Stimulated activated effector memory CD8-positive, alpha-beta T cell treated with anti-CD3 and anti-CD28 coated beads, Interleukin-12 subunit alpha, Interleukin-12 subunit beta, amount 100 ng/mL, for 72 hours (primary cell): Measurements from ENCODE around the gene SLC6A5.
"Not testable (repeated sequence)": the region's sequence is repeated elsewhere in the genome, so short reads cannot be mapped to it uniquely, and the experiment has no call there.

Experiments used
- ATAC-seq: fragments of 150-1000 bp; cut with Tn5 transposase; 2 replicates; pipeline ENCODE4 v1.10.0; 2021
- DNase-seq, 2 donors: peaks; one replicate each; pipeline ENCODE4 v3.0.0; 2021 to 2022; ENCODE audit warnings: low spot score in 2 of 2
- H3K27ac Mint-ChIP-seq: one replicate; pipeline ENCODE4 v1.8.0; 2022; ENCODE audit warnings: mild to moderate bottlenecking, mixed read lengths
- H3K36me3 Mint-ChIP-seq: one replicate; pipeline ENCODE4 v1.8.0; 2022; ENCODE audit warnings: mild to moderate bottlenecking, mixed read lengths
- H3K4me1 Mint-ChIP-seq: one replicate; pipeline ENCODE4 v1.8.0; 2022; ENCODE audit warnings: mixed read lengths
- H3K4me3 Mint-ChIP-seq: one replicate; pipeline ENCODE4 v1.8.0; 2022; ENCODE audit warnings: mild to moderate bottlenecking, mixed read lengths
- H3K9me3 Mint-ChIP-seq: one replicate; pipeline ENCODE4 v1.8.0; 2022; ENCODE audit warnings: mixed read lengths

Gene SLC6A5

DNA sequence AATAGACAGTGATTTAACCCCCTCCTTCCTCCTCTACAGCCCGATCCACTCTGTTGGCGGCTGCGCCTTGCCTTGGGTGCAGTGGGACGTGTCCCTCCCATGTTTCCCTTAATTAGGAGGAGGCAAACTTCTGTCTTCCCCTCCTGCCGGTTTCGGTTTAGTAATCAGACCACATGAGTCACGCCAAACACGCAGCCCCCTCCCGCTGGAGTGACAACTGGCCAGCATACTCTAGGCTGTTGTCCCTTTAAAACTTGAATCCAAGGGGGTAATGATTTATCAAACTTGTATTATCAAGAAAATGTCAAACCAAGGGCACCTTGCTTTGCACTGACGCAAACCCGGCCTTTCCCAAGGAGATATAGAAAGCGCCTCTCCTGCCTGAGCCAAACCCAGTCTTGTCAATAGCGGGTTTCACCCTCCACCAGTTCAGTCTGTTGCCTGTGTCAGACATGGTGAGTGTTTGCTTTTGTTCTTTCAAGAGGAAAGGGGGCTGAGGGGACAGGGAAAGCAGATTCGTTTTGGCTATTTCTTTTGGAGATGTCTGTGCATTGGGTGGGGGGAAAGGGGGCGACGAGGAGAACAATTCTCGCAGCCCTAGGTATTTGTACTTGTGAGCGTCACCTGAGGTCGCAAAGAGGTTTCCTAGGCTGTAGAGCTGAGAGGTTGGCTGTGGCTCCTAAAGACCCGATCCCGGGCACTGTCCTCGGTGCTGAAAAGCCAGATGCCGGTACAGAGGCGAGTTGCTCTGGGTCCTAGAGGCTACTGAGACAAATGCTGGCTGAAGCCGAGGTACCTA, at the start of gene SLC6A5:
Gene SLC6A5, plus strand, starts transcription at position 388 of the 799 bp plus-strand sequence. Its CDS starts 65 bp downstream, at position 453.
- H3K36me3 Mint-ChIP-seq = no peaks in the 10 kb centered on the region
- ATAC-seq (no peak), DNase-seq (no peak)
- peaks cover 6% of the 10 kb centered on the region for H3K9me3 Mint-ChIP-seq
- H3K4me1 Mint-ChIP-seq = peaks cover 4% of the 10 kb centered on the region
- no peak within 1 kb of the TSS for H3K4me3 Mint-ChIP-seq
- no peak within 1 kb of the TSS for H3K27ac Mint-ChIP-seq

DNA sequence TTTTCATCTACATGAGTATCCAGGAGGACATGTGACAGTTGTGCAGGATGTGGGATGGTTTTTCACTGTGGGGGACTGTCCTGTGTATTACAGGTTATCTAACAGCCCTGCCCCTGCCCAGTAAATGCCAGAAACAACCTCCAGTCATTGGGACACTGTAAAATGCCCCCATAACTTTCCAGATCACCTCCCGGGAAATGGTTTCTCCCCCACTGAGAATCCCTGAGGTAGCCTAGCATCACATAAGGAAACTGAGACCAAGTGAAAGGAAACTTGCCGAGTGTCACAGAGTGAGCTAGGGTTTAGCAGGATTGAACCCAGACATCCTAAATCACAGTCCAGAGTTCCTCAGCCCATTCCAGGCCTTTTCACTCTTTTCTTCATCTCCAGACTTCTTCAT, 48.3 kb upstream of the SLC6A5 start:
- no peak for ATAC-seq
- Mint-ChIP-seq H3K4me3 (no peak overlapping the region), H3K4me1 (peaks cover under 1% of the 10 kb centered on the region), H3K36me3 (no peaks in the 10 kb centered on the region), H3K27ac (no peak overlapping the region), H3K9me3 (no peaks in the 10 kb centered on the region)
- DNase-seq = no peak

DNA sequence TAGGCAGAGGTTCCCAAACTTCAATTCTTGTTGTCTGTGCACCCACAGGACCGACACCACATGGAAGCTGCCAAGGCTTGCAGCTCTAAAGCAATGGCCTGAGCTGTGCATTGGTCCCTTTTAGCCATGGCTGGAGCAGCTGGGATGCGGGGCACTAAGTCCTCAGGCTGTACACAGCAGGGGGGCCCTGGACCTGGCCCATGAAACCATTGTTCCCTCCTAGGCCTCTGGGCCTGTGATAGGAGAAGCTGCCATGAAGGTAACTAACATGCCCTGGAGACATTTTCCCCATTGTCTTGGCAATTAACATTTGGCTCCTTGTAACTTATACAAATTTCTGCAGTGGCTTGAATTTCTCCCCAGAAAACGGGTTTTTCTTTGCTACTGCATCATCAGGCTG, 43.6 kb upstream of the SLC6A5 start:
- Mint-ChIP-seq H3K9me3 (no peaks in the 10 kb centered on the region), H3K36me3 (no peaks in the 10 kb centered on the region), H3K4me1 (no peaks in the 10 kb centered on the region), H3K4me3 (no peak overlapping the region), H3K27ac (no peak overlapping the region)
- DNase-seq (no peak), ATAC-seq (no peak)

DNA sequence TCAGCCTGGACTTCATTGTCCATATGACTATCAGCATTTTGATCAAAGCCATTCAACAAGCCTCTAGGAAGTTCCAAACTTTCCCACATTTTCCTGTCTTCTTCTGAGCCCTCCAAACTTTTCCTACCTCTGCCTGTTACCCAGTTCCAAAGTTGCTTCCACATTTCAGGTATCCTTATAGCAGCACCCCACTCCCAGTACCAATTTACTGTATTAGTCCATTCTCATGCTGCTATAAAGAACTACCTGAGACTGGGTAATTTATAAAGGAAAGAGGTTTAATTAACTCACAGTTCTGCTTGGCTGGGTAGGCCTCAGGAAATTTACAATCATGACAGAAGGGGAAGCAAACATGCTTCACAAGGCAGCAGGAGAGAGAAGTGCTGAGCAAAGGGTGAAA, 43.0 kb upstream of the SLC6A5 start:
- not testable (repeated sequence) for ATAC-seq, H3K4me1 Mint-ChIP-seq, H3K36me3 Mint-ChIP-seq, H3K9me3 Mint-ChIP-seq, DNase-seq, H3K4me3 Mint-ChIP-seq, H3K27ac Mint-ChIP-seq

DNA sequence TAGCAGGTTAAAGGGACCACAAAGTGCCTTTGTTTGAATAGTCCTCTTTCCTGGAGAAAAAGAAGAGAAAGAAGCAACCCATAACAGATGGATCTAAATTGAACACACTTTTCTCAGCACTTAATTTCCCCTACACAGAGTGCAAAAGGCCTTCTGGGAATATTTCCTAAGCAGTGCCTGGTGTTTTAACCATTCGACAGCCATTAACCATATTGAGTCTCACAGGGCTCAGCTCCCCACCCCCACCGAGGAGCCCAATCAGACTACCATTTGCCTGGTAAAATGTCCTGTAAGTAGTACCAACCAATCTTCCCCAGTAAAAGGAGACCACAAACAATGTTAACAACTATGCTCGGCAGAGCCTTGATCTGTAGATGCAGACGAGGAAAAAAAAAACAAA, 40.7 kb upstream of the SLC6A5 start:
- ATAC-seq (no peak), DNase-seq (no peak)
- Mint-ChIP-seq H3K9me3 (no peaks in the 10 kb centered on the region), H3K27ac (no peak overlapping the region), H3K36me3 (no peaks in the 10 kb centered on the region), H3K4me3 (no peak overlapping the region), H3K4me1 (no peaks in the 10 kb centered on the region)

DNA sequence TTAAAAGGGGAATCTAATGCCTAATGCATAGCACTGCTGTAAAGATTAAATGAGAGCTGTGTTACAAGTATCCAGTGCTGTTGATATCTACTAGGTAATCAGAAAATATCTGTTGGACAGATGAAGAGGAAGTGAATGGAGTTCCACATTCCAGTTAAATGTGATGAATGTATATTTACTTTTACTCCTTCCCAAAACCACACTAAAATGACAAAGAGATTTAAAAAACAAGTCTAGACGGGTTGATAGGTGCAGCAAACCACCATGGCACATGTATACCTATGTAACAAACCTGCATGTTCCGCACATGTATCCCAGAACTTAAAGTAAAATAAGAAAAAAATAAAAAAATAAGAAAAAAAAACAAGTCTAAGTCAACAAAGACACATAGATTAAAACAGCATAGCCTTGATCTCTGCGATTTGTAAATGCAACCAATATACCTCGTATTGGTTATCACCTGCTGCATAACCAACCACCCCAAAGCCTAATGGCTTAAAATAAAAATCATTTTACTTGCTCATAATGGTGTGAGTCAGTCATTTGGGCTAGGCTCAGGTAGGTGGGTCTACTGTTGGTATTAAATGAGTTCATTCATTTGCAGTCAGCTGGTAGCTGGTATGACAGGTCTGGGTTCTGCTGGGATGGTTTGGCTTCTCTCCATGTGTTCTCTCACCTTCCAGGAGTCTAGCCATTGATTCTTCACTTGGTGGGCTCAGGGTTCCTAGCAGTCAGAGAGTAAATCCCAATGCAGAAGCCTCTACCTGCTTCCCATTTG, 39.7 kb upstream of the SLC6A5 start:
- H3K9me3 Mint-ChIP-seq = no peaks in the 10 kb centered on the region
- no peaks in the 10 kb centered on the region for H3K4me1 Mint-ChIP-seq
- no peak overlapping the region for H3K27ac Mint-ChIP-seq
- no peak overlapping the region for H3K4me3 Mint-ChIP-seq
- DNase-seq (no peak), ATAC-seq (no peak)
- H3K36me3 Mint-ChIP-seq = no peaks in the 10 kb centered on the region

DNA sequence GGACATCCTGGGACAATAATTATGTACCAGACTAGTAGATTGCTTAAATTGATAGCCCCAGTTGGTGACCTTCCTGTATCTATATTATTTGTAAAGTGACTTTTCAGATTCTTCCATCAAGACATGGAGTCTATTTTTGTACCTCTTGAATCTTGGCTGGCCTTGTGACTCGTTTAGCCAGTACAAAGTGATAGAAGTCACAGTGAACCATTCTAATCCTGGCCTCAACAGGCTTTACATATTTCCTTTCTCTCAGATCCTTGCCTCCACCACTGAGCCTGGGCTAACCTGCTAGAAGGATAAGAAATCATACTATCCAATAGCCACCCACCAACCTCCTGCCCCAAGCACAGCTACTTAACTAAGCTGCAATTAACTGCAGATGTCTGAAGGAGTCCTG, 37.5 kb upstream of the SLC6A5 start:
- no peak overlapping the region for H3K27ac Mint-ChIP-seq
- no peaks in the 10 kb centered on the region for H3K36me3 Mint-ChIP-seq
- H3K9me3 Mint-ChIP-seq = no peaks in the 10 kb centered on the region
- DNase-seq = no peak
- H3K4me3 Mint-ChIP-seq = no peak overlapping the region
- no peaks in the 10 kb centered on the region for H3K4me1 Mint-ChIP-seq
- ATAC-seq = no peak

DNA sequence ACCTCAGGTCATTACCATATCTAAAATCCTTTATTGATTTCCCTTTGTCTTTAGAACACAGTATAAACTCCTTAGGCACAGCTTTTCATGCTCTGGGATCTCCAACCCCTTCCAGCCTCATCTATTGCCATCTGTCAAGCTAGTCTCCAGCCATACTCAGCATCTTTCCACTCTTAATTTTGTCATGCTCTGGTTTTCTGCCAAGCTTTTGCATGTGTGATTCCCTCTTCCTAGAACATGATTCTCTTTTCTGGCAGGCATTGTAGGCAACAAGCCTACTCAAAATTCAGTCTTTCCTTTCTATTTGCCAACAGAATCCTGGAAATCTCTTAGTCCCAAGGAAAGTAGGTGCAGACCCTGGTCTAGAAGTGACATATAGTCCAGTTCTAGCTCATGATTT, 35.5 kb upstream of the SLC6A5 start:
- no peaks in the 10 kb centered on the region for H3K36me3 Mint-ChIP-seq
- no peak for ATAC-seq

DNA sequence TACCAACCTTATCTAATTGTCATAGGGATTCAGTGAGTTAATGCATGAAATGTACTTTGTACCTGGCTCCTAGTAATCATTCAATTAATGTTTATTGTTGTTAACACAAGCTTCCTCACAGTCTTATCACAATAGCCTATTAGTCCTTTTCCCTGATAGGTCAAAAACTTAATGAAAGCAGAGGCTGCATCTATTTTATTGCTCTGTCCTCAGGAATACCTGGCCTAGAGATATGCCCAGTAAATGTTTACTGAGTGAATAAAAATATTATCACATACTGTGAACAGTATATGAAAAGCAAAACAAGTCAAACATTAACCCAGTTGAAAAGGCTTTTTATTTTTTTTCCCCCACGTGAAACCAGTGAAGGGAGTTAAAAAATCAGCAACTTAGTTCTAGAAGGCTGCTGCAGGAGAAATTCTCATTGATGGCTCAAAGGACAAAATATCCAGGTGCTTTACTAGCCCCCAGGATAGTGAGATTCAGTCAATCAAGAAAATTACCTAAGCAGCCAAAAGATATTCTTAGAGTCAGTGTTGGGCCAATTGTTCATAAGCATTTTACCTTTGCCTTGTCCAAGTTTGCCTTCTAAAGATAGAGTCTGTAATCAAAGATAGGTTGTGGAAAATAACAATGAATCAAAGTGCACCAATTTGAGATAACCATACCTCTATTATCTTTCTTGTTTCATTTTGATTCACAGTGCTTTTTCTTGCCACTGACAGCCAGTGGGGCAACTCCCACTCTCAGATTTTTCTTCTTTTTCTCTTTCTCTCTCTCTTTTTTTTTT, 34.4 kb upstream of the SLC6A5 start:
- no peaks in the 10 kb centered on the region for H3K4me1 Mint-ChIP-seq
- no peak overlapping the region for H3K4me3 Mint-ChIP-seq
- DNase-seq (no peak), ATAC-seq (no peak)
- H3K9me3 Mint-ChIP-seq = peaks cover 2% of the 10 kb centered on the region
- H3K27ac Mint-ChIP-seq = no peak overlapping the region
- H3K36me3 Mint-ChIP-seq = no peaks in the 10 kb centered on the region

More for the DNA sequence above, 35.5 kb upstream of the SLC6A5 start:
- Mint-ChIP-seq H3K4me1 (no peaks in the 10 kb centered on the region), H3K27ac (no peak overlapping the region), H3K9me3 (peaks cover 2% of the 10 kb centered on the region), H3K4me3 (no peak overlapping the region)
- no peak for DNase-seq

DNA sequence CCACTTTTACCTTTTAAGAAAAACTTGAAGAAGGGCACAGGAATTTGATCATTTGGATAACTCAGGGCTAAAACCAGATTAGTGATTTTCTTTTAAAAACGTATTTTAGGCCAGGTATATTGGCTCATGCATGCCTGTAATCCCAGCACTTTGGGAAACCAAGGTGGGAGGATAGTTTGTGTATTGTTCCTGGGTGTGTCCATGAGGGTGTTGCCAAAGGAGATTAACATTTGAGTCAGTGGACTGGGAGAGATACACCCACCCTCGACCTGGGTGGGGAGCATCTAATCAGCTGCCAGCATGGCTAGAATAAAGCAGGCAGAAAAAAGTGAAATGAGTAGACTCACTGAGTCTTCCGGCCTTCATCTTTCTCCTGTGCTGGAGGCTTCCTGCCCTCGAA, 33.3 kb upstream of the SLC6A5 start:
- DNase-seq, H3K27ac Mint-ChIP-seq, H3K4me1 Mint-ChIP-seq, ATAC-seq, H3K36me3 Mint-ChIP-seq, H3K9me3 Mint-ChIP-seq, H3K4me3 Mint-ChIP-seq: not testable (repeated sequence)

DNA sequence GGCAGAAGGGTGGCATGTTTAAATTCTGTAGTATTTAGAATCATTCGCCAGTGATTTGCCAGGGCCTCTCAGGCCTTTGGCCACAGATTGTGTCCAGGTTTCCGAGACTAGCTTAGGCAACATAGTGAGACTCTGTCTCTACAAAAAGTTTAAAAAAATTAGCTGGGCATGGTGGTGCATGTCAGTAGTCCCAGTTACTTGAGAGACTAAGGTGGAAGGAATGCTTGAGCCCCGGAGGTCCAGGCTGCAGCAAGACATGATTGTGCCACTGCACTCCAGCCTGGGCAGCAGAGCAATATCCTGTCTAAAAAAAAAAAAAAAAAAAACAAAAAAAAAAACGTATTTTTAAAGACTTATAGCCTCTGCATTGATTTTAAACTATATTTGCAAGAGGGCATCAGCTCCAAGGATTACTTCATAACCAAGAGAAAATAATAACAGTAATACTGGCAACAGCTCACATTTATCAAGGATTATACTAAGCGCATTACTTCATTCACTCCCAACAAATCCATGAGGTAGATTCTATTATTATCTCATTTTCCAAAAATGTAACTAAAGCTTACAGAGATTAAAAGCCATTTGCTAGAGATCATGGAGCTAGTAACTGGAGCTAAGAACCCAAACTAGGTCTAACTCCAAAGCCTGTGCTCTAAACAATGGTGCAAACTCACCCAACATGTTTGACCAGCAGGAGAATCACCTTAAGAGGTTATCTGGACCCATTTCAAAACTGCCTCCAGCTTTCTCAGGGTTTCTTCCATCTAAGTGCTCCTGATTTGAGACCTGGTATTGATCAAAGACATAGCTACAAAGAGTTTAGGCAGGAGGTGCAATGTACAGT, 32.6 kb upstream of the SLC6A5 start:
- Mint-ChIP-seq H3K4me3 (no peak overlapping the region), H3K27ac (no peak overlapping the region), H3K9me3 (peaks cover 2% of the 10 kb centered on the region), H3K4me1 (no peaks in the 10 kb centered on the region), H3K36me3 (no peaks in the 10 kb centered on the region)
- ATAC-seq (no peak), DNase-seq (no peak)

DNA sequence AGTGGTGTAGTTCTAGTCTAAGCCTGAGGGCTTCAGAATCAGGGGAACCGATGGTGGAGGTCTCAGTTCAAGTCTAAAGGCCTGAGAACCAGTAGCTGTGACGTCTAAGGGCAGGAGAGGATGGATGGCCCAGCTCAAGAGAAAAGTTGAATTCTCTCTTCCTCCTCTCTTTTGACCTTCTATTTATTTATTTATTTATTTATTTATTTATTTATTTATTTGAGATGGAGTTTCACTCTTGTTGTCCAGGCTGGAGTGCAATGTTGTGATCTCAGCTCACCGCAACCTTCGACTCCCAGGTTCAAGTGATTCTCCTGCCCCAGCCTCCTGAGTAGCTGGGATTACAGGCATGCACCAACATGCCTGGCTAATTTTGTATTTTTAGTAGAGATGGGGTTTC, 19.7 kb upstream of the SLC6A5 start:
- H3K36me3 Mint-ChIP-seq, H3K27ac Mint-ChIP-seq, H3K4me3 Mint-ChIP-seq, H3K9me3 Mint-ChIP-seq, H3K4me1 Mint-ChIP-seq, DNase-seq, ATAC-seq: not testable (repeated sequence)

DNA sequence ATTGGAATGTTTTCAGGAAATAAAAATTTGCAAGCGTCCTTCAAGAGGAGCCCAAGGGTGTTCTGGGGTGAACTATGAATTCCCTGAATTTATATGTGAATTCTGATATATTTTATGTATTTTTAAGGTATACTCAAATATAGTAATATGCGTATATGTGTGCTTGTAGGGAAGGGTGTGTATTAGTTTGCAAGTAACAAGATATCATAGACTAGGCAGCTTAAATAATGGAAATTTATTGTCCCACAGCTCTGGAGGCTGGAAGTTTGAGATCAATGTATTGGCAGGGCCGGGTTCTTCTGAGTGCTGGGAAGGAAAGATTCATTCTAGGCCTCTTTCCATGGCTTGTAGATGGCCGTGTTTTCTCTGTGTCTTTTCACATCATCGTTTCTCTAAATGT, 16.2 kb upstream of the SLC6A5 start:
- DNase-seq = no peak
- no peaks in the 10 kb centered on the region for H3K36me3 Mint-ChIP-seq
- H3K27ac Mint-ChIP-seq = no peak overlapping the region
- H3K4me3 Mint-ChIP-seq = no peak overlapping the region
- no peaks in the 10 kb centered on the region for H3K9me3 Mint-ChIP-seq
- ATAC-seq = no peak
- no peaks in the 10 kb centered on the region for H3K4me1 Mint-ChIP-seq

DNA sequence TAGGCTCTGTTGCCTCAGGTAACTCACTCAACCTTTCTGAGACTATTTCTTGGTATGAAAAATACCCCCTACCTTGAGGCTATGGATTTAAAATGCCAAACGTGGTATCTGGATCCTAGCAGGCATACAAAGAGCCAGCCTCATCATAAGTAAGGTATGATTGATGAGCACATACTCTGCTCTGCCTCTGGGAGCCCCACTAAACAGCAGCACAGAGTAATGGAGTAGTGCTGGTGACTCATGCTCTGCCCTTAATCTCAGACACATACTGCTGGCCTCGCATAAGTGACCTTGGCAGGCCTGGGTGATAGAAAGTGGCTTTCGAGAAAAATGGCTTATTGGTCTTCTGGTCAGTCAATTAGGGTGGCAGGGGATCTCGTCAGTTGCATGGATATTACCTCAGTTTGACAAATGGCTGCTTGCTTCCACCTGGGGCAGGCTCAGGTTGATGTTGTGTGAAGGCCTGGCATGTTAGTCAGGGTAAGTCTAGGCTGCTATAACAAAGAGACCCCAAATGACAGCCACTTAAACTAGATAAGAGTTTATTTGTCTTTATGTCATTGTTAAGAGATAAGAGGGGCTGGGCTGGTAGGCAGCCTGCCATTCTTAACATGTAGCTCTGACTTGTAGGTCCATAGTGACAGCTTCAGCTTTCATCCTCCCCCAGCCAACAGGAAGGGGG, 15.2 kb upstream of the SLC6A5 start:
- Mint-ChIP-seq H3K9me3 (no peaks in the 10 kb centered on the region), H3K27ac (no peak overlapping the region), H3K36me3 (no peaks in the 10 kb centered on the region), H3K4me3 (no peak overlapping the region), H3K4me1 (no peaks in the 10 kb centered on the region)
- DNase-seq (no peak), ATAC-seq (peak; percentile 32)
